Ovary (tissue), 3 donors: ENCODE results near the gene OR2V1.

Experiments used
- POLR2A ChIP-seq: fragments of 450-650 bp; IDR thresholded peaks from one replicate; pipeline ENCODE4 v1.6.1; 2017; ENCODE audit warnings: antibody characterized with exemption, mild to moderate bottlenecking, moderate library complexity
- TF ChIP-seq, protein P1 (sequence below), 3 donors: fragments of 450-650 bp in 2 of 3; fragments of 200-600 bp in 1 of 3; IDR thresholded peaks; one replicate each; pipeline versions ENCODE4 v1.5.1 to v1.8.0; 2016 to 2022; ENCODE audit warnings: antibody characterized with exemption in 3 of 3, mild to moderate bottlenecking in 1 of 3
- donor health status: DM: no; HTN: no; CAD: no.

DNA sequence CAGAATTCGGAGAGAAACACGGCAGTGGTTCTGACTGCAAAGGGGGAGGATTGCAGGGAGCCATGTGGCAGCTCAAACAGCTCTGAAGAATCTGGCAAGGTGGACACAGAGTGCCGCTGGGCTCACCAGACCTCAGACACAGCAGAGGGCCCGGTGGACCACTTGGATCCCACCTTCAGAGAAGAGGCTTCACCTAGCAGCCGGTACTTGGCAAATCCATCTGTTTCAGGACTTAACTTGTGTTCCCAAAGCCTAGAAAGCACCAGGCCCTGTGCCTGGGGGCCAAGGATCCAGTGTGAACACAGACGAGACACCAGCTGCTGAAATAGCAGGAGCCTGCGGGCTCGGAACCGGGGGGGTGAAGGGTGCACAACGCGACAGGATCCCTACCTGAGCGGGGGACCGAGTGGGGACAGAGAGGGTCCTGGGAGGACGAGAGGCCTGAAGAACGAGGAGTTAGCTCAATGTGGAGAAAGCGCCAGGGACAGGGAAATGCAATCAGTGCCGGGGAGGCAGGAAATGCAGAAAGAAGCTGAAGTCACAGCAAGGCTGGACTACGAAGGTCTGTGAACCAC, 46.3 kb downstream of the OR2V1 start:
- no peak for TF ChIP-seq POLR2A
- TF ChIP-seq, protein P1, sequence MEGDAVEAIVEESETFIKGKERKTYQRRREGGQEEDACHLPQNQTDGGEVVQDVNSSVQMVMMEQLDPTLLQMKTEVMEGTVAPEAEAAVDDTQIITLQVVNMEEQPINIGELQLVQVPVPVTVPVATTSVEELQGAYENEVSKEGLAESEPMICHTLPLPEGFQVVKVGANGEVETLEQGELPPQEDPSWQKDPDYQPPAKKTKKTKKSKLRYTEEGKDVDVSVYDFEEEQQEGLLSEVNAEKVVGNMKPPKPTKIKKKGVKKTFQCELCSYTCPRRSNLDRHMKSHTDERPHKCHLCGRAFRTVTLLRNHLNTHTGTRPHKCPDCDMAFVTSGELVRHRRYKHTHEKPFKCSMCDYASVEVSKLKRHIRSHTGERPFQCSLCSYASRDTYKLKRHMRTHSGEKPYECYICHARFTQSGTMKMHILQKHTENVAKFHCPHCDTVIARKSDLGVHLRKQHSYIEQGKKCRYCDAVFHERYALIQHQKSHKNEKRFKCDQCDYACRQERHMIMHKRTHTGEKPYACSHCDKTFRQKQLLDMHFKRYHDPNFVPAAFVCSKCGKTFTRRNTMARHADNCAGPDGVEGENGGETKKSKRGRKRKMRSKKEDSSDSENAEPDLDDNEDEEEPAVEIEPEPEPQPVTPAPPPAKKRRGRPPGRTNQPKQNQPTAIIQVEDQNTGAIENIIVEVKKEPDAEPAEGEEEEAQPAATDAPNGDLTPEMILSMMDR (IDR thresholded peaks at IDR 0.05): no peak
